ENCODE measurements around the gene TENT4A.

TENT4A gene

DNA sequence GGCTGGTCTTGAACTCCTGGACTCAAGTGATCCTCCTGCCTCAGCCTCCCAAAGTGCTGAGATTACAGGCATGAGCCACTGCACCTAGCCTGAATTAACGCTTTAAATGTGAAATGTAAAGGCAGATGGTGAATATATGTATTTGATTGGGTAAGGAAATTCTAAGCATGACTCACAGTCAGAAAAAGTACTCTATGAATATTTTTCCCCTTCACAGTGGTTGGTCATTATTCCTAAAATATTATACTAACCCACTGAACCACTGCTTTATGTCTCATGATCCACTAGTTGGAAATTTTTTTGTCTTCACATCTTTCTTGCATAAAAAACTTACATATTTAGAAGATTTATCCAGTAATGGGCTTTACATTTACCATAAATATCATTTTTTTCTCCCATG lies 14.5 kb upstream of the TENT4A start:
- DNase-seq (ENCODE audit: low read depth) = no peak
- TF ChIP-seq, protein P1, sequence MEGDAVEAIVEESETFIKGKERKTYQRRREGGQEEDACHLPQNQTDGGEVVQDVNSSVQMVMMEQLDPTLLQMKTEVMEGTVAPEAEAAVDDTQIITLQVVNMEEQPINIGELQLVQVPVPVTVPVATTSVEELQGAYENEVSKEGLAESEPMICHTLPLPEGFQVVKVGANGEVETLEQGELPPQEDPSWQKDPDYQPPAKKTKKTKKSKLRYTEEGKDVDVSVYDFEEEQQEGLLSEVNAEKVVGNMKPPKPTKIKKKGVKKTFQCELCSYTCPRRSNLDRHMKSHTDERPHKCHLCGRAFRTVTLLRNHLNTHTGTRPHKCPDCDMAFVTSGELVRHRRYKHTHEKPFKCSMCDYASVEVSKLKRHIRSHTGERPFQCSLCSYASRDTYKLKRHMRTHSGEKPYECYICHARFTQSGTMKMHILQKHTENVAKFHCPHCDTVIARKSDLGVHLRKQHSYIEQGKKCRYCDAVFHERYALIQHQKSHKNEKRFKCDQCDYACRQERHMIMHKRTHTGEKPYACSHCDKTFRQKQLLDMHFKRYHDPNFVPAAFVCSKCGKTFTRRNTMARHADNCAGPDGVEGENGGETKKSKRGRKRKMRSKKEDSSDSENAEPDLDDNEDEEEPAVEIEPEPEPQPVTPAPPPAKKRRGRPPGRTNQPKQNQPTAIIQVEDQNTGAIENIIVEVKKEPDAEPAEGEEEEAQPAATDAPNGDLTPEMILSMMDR (IDR thresholded peaks at IDR 0.05; ENCODE audit: insufficient read depth, low read depth, low read length, missing control alignments) = no peak
- no peak overlapping the region for H3K4me3 ChIP-seq (ENCODE audit: low read depth, low read length)

DNA sequence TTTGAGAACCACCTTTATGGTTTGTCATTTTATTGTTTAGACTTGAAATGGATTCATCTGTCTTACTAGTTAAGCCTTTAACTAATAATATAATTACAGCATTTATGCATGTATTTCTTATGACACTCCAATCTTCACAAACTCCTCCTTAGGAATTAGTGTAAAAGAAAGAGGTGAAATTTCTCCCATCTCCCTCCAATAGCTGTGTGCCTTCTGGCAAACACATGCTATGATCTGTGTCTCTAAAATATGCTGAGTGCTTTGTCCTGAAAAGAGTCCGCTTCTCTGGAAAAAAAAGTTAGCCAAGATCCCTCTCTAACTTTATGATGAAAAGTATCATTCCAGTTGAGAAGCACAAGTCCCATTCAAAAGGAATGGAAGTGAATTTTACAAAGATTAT lies 13.9 kb upstream of the TENT4A start:
- TF ChIP-seq, protein P1 (IDR thresholded peaks at IDR 0.05; ENCODE audit: insufficient read depth, low read depth, low read length, missing control alignments) = no peak
- no peak for DNase-seq (ENCODE audit: low read depth)
- H3K4me3 ChIP-seq (ENCODE audit: low read depth, low read length) = no peak overlapping the region

DNA sequence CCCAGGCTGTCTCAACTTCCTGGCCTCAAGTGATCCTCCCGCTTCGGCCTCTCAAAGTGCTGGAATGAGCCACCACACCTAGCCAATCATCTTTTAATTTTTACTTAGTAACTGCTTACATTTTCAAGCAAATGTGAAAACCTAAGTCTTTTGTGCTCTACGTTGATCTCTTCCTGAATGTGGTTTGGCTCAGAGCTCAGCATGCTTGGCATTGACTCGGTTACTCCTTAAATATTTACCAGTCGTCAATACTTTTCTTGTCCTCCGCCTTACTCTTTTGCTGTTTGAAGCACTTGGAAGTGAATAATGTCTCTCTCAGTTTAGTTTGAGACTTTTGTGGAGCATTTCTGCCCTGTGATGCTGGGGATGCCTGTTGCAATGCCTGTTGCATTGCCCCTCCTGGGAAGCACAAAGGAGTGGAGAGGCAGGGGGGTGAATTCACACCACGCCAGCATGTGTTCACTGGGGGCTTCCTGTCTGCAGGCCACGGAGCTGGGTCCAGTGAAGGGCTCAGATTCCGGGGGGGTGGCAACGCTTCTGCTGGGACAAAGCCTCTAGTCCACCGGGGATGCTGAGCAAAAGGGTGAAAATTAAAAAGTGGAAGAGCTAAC lies 13.1 kb upstream of the TENT4A start:
- no peak for DNase-seq (ENCODE audit: low read depth)
- TF ChIP-seq, protein P1 (IDR thresholded peaks at IDR 0.05; ENCODE audit: insufficient read depth, low read depth, low read length, missing control alignments) = no peak
- H3K4me3 ChIP-seq (ENCODE audit: low read depth, low read length) = no peak overlapping the region

DNA sequence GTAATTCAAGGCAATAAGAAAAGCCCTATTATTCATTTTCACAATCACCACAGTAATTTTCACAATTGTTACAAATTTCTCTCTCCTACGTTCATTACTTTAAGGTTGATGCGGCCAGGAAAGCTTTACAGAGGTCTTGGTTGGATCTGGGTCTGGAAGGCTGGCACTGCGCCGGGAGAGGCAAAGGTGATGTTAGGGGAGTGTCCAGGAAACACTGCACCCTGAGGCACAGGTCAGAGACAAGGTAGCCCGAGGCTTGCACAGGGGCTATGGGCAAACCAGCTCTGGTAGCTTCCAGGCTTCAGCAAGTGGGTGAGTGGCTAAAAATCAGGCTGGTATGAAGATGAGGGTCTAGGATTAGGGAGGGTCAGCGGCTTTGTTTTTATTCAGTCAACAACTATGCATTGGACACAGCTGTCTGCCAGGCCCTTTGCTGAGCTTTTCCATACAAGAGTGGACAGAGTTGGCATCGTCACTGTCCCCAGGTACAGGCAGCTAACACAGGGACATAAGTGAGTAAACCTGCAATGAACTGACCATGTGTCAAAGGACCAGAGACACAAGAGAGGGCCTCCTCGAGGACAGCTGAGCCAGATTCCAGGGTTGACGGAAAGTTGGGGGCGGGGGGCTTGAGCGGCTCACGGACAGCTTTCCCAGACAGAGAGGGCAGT lies 12.4 kb upstream of the TENT4A start:
- H3K4me3 ChIP-seq (ENCODE audit: low read depth, low read length) = no peak overlapping the region
- DNase-seq (ENCODE audit: low read depth) = no peak
- TF ChIP-seq, protein P1 (IDR thresholded peaks at IDR 0.05; ENCODE audit: insufficient read depth, low read depth, low read length, missing control alignments) = no peak

DNA sequence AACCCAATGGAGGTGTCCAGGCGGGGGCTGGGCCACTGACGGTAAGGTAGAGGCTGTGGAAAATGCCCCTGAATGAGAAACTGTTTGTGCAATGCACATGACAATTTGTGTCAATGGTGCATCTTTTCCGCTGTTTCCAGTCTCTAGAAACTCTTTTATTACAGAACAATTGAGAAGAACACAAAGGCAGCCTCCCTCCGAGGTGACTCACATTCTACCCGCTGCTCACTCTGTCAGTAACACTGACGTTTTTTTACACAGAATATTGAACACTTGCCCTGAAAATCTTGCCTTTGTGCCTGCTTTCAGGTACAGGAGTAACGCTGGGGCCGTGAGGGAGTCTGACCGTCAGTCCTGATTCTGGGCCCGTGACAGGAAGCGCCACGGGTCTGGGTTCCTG lies 11.7 kb upstream of the TENT4A start:
- H3K4me3 ChIP-seq (ENCODE audit: low read depth, low read length) = no peak overlapping the region
- DNase-seq (ENCODE audit: low read depth) = no peak
- TF ChIP-seq, protein P1 (IDR thresholded peaks at IDR 0.05; ENCODE audit: insufficient read depth, low read depth, low read length, missing control alignments) = no peak

DNA sequence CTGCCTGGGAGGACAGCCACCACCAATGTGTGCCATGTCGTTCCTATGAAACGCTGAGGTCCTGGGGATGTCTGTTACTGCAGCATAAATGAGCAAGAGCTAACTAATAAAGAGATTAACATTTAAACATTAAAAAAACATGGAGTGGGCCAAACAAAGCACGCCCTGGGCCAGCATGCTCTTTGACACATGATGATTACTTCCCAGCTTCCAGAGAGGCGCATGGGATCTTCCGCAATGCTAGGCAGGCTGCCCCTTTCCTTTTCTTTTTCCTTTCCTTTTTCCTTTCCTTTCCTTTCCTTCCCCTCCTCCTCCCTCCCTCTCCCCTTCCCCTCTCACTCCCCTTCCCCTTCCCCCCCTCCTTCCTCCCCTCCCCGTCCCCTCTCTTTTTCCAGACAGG lies 10.6 kb upstream of the TENT4A start:
- no peak for DNase-seq (ENCODE audit: low read depth)
- no peak overlapping the region for H3K4me3 ChIP-seq (ENCODE audit: low read depth, low read length)
- TF ChIP-seq, protein P1 (IDR thresholded peaks at IDR 0.05; ENCODE audit: insufficient read depth, low read depth, low read length, missing control alignments) = no peak

DNA sequence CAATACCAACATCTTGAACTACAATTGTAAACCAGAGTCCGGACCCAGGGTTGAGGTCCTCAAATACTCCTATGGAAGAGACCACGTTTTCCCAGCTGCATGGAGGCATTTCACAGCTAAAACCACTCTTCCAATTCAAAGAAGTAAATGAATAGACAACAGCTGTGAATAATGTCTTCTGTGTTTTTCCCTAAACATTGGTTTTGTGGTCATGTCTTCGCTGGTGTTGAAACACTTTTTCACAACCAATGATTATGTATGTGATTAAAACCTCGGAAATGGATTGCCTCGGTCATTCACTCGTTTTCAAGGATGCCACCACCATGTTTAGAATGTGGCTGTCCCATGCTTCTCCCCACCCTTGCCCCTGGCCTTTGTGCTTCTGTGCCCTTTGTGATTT lies 9.4 kb upstream of the TENT4A start:
- TF ChIP-seq, protein P1 (IDR thresholded peaks at IDR 0.05; ENCODE audit: insufficient read depth, low read depth, low read length, missing control alignments) = no peak
- no peak overlapping the region for H3K4me3 ChIP-seq (ENCODE audit: low read depth, low read length)
- no peak for DNase-seq (ENCODE audit: low read depth)

Data from GM12865 (cell line).